NCI-H1417 treated with DMSO at 0.1 percent for 48 hours (cell line): ENCODE results near the gene MRGPRD.
A peak's percentile ranks its signal among the peaks of the same experiment; 100 is the strongest.

Source experiments
- DNase-seq: peaks from one replicate; lab custom pipeline; 2025; lab: John Stamatoyannopoulos, UW

Gene MRGPRD

GRCh38 chr11:68946416-68947090 lies 34.2 kb downstream of the MRGPRD start:
- no peak for DNase-seq

GRCh38 chr11:68942751-68943271 lies 38.0 kb downstream of the MRGPRD start:
- DNase-seq: no peak

- no peak for DNase-seq
These were observed 38.6 kb downstream of the MRGPRD start for GRCh38 chr11:68942095-68942620.

- no peak for DNase-seq
These were observed 39.3 kb downstream of the MRGPRD start for GRCh38 chr11:68941324-68942094.

- no peak for DNase-seq
These were observed 40.0 kb downstream of the MRGPRD start for GRCh38 chr11:68940651-68941323.

GRCh38 chr11:68939583-68940555 lies 40.9 kb downstream of the MRGPRD start:
- DNase-seq: no peak

GRCh38 chr11:68938816-68939582 lies 41.8 kb downstream of the MRGPRD start:
- DNase-seq: no peak

GRCh38 chr11:68938088-68938487 lies 42.7 kb downstream of the MRGPRD start:
- no peak for DNase-seq

- DNase-seq: no peak
These were observed 43.8 kb downstream of the MRGPRD start for GRCh38 chr11:68936676-68937620.

GRCh38 chr11:68936358-68936636 lies 44.5 kb downstream of the MRGPRD start:
- no peak for DNase-seq

- DNase-seq: no peak
These were observed 45.0 kb downstream of the MRGPRD start for GRCh38 chr11:68935516-68936357.

- DNase-seq: no peak
These were observed 45.7 kb downstream of the MRGPRD start for GRCh38 chr11:68935066-68935465.

GRCh38 chr11:68934666-68935065 lies 46.1 kb downstream of the MRGPRD start:
- no peak for DNase-seq

GRCh38 chr11:68934321-68934645 lies 46.5 kb downstream of the MRGPRD start:
- DNase-seq: no peak

- DNase-seq: peak; percentile 44
These were observed 47.0 kb downstream of the MRGPRD start for GRCh38 chr11:68933605-68934320.

GRCh38 chr11:68932933-68933577 lies 47.7 kb downstream of the MRGPRD start:
- DNase-seq: no peak

- no peak for DNase-seq
These were observed 48.4 kb downstream of the MRGPRD start for GRCh38 chr11:68932358-68932757.

- no peak for DNase-seq
These were observed 48.9 kb downstream of the MRGPRD start for GRCh38 chr11:68931911-68932310.
